HG03045 (cell line): ENCODE results near the gene AGAP1.

ENCODE experiments used
- ATAC-seq: cut with Tn5 transposase; IDR thresholded peaks from one replicate; pipeline ENCODE4 v1.9.1; 2021; ENCODE audit warnings: mild to moderate bottlenecking, moderate library complexity; ENCODE audit not compliant: unreplicated experiment

AGAP1 gene

DNA sequence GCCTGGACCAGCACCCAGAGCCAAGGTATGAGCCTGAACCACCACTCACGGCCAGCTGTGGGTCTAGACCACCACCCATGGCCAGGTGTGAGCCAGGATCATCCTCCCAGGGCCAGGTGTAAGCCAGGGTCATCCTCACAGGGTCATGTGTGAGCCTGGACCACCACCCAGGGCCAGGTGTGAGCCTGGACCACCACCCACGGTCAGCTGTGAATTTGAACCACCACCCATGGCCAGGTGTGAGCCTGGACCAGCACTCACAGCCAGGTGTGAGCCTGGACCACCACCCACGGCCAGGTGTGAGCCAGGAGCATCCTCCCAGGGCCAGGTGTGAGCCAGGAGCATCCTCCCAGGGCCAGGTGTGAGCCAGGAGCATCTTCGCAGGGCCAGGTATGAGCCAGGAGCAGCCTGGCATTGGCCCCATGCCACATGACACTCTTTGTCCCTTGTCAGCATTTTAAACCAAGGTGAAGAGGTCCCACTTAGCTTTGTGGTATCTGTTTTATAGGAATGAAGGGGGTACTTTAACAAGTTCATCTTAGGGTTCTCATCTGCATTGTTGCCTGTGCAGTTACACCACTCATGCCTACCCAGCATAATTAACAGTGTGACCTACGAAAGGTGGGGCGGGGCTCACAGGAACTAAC is 71.2 kb downstream of the AGAP1 start:
- no peak for ATAC-seq

DNA sequence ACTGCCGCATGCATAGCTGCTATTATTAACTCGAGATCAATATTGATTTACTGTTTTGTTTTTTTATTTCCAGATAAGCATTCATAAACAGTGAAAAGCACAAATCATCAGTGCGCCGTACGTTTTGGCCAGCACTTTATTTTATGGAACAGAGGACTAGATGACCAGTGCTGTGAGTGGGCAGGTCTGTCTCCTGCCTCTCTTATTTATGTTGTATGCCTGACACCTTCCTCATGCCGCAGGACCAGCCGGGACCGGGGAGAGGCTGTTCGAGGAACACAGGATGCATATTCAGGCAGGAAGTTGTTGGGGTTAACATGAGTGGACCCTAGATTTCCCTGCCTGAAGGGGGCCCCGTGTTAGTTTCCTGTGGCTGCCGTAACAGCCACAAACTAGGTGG is 72.6 kb downstream of the AGAP1 start:
- ATAC-seq: no peak

DNA sequence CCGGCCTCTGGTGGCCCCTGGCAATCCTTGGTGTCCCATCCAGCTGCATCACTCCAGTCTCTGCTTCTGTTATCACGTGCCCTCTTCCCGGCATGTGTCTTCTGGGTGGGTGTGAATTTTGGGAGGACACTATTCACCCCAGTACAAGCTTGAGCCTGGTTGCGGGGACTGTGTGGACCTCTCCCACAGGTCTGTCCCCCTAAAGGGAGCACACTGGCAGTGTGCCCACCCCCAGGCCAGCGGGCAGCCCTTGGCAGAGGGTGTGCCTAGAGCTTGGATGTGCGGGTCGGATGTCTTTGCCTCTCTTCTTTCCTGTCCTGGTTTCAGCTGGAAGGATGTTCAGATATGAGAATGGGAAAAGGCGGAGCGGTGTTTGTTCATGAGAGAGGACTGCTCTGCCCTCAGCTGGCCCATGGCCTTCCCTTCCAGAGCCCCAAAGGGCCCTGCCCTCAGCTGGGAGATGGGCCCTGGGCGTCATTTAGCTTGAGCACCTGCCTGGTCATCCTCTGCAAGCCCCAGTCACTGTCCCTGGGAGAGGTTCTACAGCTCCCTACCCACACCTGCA is 73.2 kb downstream of the AGAP1 start:
- no peak for ATAC-seq

DNA sequence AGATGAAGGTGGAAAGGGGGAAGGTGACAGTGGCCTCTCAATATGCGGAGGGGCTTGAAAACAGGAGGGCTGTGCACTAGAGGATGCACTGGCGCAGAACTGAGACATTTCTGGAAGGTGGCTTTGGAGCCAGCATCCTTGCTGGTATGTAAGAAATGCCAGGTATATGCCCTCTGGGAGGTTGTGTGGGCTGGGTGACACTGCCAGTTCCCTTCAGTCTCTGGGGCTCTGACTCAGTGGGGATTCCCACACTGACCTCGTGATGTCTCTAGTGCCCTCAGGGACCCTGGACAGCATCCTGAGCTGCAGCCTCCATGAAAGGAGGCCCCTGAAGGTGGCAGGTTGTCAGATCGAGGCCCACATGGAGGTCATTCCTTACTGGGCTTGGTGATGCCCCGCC is 74.0 kb downstream of the AGAP1 start:
- ATAC-seq: no peak

DNA sequence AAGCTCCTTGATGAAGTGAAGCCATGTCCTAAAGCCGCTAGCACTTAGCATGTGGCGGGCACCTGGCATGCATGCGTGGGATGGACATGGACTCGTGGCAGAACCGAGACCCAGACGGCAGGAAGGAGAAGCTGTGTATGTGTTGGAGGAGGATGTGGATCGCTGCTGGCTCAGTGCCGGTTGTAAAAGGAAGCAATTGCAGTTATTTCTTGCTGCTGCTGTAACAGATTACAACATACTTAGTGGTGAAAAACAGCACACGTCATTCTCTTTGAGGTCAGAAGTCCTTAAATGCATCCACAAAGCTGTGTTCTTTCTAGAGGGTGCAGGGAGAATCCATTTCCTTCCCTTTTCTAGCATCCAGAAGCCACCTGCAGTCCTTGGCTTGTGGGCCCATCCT is 74.6 kb downstream of the AGAP1 start:
- ATAC-seq: no peak

DNA sequence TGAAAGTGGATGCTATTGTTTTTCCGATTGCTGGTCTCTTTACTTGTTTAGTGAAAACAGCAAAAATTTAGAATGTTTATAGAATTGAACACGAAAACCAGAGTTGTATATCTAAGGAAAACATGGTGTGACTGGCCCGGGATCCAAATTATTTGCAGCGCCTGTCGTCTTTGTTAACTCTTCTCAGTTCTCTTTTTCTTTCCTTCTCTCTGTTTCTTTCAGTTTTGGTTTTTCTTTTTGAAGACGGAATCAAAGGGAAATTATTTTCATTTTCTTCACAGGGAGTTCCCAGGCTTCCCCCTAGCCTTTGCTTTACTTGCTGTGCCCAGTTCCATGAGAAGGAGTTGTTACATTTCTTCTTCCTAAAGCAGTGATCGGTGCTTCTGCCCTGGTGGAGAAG is 76.0 kb downstream of the AGAP1 start:
- no peak for ATAC-seq

DNA sequence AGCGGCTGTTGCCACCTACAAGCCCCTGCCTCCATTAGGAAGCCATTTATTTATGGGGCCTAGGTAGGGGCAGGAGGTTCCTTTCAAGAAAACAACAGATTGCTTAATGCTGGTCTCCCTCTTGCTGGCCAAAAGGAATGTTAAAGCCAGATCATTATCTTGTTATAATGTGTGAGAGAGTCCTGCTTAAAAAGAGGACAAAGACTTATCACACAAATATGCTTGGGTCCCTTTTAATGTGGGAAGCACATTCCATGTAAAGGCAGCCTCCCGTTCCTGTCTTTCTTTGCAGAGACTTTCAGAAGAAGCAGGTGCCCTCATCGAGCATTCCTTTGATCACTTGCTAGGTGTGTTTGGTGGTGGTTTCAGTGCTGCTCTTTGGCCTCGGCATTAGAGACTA is 76.4 kb downstream of the AGAP1 start:
- no peak for ATAC-seq

DNA sequence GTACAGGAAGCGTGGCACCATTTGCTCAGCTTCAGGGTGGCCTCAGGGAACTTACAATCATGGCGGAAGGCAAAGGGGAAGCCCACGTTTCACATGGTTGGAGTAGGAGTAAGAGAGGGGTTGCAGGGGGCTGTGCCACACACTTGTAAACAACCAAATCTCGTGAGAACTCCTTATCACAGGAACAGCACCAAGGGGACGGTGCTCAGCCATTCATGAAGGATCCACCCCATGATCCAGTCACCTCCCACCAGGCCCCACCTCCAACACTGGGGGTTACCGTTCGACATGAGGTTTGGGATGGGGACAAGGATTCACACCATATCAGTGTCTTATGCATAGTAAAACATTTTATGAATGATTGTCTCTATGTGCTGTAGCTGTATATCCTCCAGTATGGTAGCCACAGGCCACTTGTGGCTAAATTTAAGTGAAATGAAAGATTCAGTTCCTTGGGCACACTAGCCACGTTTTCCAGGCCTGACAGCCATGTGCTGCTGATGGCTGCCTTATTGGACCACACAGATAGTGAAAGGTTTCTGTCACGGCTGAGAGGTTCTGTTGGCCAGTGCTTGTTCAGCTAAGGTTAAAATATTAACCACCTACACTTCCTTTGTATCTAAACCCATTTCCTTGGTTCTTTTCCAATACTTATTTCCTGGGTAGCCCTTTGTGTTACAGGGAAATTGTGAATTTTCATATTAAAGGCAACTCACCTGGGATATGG is 77.3 kb downstream of the AGAP1 start:
- ATAC-seq: no peak

DNA sequence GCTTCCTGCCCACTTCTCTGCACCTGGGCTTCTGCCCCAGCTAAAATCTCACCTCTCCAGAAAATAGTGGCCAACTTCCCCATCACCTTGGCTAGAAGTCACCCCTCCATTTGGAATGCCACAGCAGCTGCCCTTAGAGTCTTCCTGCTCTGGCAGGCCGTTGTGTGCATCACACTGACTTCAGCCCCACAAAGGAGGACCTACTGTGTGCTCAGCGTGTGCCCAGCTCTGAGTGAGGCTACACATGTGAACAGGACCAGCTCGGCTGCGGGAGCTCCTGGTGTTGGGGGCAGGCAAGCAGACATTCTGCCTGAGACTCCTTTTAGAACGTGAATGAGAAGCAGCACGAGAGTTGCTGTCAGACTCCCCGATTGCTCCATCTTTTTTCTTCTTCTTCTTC is 78.7 kb downstream of the AGAP1 start:
- no peak for ATAC-seq

DNA sequence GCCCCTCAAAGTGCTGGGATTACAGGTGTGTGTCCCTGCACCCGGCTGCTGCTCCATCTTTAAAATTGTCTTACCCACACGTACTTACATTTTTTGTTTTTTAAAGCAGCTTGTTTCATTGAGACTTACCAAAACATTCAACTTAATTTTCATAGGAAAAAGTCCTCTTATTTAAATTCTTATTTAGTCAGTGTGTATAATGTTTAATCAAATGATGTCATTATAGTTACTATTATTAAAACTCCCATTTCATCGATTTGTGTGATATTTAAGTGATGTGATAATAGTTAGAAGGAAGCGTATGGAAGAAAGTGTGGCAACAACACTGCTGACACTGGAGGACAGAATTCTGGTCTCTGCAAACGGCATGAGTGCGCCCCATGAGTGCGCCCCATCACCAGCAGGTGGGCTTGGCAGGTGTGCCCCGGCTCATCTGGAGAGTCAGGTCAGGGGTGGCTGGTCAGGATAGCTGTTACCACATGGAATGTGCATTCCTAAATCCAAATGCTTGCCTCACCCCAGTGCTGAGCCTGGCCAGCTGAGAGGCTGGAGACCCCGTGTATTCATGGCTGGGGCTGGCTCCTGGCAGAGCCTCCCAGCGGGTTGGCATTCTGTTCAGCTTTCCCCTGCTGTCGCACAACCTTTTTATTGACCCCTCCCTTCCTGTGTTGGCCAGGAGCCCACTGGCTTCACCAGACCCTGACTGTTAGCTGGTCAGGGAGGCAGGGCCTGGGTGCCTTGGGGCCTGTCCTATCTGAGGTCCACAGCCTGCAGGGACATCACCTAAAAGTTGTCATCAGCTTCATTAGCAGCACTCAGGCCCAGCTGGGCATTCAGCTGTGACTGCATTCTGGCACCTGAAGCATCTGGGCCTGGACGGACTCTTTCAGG is 79.7 kb downstream of the AGAP1 start:
- ATAC-seq: no peak

DNA sequence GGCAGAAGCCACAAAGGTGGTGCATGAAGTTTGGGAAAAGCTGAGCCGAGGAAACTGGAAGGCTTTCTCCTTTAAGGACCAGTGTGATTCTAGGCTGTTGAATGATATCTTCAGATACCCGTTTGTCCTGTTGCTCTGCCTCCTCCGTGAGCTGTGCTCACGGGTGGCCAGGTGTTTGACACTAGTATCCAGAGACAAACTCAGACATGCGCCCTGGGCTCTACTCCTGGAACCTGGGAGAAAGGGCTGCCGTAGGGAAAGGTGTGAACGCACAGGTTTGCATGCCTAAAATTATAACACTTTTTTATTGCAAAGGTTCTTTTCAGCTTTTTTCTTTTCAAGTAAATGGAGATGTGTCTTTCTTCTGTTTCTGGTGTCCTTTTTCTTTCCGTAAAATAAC is 81.6 kb downstream of the AGAP1 start:
- no peak for ATAC-seq

DNA sequence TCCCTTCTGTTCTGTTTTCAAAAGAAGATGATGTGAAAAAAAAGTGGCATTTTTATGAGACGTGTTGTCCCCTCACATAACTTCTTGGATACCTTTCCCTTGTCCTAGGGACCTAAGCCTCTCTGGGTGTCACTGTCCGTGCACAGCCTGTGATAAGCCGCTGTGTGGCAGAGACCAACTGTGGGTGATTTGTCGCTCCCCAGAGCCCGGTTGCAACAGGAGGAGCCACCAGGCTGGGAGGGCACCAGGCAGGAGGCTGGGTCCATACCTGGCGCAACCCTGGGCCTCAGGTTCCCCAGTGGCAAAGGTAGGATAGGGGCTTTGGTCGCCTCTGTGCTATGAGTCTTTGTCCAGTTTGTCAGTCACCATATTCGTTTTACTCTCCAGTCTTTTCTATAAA is 82.1 kb downstream of the AGAP1 start:
- ATAC-seq: no peak

DNA sequence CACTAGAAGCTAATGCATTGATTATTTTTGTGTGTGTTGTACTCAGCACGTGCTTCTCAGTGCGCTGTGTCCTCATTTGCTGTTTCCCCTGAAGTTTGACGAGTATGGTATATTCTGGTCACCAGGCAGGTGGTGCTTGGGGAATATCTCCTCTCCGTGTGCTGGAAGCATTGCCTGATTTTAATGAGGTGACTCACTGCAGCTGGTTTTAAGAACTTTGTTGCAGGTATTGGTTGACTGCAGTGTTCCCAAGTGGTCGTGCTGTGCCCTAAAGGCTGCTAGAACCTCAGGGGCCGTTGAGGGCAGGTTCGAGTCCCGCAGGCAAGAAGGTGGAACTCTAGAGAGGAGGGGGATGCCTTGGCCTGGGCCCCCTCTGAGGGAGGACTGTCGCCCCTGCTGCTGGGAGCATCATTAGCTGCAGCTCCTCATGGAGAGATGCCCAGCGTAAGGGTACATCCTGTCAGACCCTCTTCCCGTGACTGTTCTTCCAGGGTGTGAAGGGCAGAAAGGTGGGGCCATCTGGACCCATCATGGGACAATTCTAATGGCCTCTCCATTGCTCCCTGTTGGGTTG is 82.6 kb downstream of the AGAP1 start:
- no peak for ATAC-seq

DNA sequence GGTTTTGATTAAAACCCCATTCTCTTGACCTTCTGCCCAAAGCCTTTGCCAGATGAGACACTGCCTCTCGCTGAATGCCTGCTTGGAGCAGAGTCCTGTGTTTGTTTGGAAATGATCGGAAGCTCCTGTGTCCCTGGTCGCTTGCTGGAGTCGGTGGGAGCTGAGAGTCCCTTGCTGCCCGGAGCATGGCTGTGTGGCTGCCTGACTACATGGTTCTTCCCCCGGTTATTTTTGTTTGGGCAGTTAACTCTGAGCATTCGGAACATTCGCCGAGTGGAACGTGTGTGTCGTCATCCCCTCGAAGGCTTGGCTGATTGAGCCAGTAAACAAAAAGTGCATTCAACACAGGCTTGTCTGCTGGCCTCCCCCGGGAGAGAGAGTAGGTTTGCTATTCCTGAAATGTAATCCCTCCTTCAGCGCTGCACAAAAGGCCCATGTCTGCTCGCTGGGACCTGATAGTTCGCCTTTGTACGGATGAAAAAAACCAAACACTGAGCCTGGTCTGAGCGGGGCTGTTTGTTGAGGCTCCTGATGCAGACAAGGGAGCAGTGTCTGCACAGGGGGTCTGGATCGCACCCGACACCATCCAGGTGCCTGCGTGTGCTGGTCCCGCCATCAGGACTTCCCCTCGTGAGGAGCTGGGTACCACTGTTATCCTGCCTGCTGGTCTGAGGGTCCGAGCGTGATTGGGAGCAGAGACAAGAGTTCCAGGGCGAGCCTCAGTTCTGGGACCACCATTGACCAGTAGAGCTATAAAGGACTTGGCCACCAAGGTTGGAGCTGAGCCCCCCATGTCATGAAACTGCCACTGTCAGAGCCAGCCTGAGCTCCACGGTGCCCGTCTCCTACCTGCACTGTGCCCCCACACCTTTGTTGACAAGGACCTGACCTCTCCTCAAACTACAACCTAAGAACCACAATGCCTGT is 83.8 kb downstream of the AGAP1 start:
- ATAC-seq: no peak

DNA sequence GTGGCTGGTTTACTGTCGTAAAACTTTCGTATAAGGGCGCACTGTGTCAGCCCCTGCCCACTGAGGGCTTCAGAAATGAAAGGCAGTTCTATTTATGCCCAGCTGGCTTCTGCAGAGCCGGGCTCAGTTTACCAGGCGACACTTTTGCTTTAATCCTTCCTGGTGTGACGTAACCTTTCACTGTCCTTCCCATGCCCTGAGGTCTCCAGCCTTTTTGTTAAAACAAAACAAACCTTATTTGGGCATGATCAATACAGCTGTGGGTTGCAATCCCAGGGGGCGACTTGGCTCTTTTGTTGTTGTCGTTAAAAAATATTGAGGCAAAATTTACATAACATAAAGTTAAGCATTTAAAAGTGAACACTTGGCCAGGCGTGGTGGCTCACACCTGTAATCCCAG is 85.3 kb downstream of the AGAP1 start:
- ATAC-seq: no peak

DNA sequence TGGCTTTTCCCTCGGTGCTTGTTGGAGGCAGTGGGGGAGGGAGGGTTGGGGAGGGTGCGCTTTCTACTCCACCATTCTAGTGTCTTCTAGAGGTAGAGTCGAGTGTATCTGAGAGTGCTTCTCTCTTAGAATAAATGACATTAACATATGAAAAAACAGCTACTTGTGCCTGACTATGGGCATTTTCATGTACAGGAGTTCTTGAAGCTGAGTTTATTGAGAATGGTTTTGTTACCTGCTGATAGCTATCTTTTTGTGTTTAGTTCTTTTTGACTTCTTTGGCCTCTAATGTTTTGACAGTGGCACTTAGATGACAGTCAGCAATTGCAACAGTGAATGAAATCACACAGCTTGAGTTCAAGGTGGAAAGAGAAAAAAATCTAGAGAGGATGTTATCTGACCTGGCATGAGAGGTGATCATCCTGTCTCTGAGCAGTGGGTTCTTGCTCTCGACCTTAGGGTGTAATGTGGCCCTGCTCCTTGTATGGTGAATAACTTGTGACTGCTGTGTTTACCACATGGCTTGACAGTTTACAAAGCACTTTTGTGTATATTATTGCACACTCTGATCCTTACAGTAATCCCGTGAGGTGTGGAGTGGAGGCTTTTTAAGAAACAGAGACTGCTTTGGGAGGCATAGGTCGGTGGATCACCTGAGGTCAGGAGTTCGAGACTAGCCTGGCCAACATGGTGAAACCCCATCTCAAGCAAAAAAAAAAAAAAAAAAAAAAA is 86.7 kb downstream of the AGAP1 start:
- ATAC-seq: no peak

DNA sequence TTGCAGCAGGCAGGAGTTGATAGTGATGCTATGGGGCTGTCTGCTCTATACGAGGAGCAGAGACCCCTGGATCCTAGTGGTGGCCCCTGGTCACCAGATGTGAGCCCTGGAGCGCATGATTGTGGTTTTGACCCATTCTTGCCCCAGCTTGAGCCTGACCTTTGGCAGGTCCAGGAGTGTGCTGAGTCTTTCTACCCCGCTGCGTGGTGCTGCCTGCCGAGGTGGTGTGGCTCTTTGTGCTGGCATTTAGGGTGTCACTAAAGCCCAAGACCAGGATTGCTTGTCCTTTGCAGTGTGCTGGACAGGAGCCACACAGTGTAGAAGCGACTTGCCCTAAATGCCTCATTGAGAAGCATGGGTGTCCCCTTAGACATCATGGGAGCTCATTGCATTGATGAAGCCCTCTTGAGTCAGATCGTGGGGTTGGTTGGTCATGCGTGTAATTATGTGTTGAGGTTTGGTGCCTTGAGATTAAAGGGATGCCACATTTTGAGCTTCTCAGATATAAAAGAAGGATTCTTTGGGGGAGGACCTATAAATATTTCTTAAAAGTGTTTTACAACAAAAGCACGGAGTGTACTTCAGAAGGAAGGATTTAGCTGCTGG is 88.3 kb downstream of the AGAP1 start:
- ATAC-seq: no peak

DNA sequence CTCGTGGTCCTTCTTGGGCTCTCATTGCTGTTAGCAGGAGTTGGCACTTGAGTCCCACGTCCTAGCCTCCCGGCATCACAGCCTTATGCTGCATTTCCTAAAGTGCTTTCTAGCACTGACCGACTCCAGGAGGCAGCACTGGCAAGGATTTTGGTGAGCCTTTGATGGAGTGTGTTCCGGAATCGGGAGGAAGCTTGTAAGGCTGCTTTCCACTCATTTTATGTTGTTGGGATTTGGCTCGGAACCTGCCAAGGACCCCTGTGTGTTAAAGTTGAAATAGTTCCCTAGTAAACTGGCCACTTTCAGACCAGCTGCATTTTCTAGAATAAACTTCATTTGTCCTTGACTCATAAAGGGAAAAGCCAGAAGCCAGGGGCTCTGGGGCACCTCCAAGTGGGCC is 88.9 kb downstream of the AGAP1 start:
- no peak for ATAC-seq

DNA sequence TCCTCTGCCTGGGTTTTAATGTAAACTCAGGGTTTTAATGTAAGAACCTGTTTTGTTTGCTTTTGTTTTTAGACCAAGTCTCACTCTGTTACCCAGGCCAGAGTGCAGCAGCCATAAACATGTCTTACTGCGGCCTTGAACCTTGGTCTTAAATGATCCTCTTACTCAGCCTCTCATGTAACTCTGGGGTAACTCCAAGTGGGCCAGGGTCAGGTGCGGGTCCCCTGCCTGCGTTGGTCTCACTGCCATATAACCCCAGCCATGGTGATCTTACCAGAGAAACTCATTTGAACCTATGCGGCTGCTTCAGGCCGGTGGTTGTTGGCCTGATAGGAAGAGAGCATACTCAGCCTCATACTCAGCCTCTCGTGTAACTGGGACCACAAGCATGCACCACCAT is 89.3 kb downstream of the AGAP1 start:
- ATAC-seq: no peak
